Cardiac muscle cell (in vitro differentiated cells and primary cell): ENCODE results near the gene ENG. TPM values are rescaled to one million over a fixed set of nuclear protein-coding genes. Genes with fewer than 3 reads are reported as not detected.

Experiments used
- DNase-seq, 2 donors: peaks; one replicate each; pipeline versions ENCODE4 v3.0.0 to v3.0.0-alpha.2; 2010 to 2017; ENCODE audit warnings: low read depth in 1 of 2, low spot score in 1 of 2
- H3K27ac ChIP-seq: fragments of 200-600 bp; sonication (generic); 2 replicates; pipeline ENCODE4 v1.5.1; 2016
- H3K27me3 ChIP-seq: fragments of 200-600 bp; sonication (generic); 2 replicates; pipeline ENCODE4 v1.6.0; 2016; ENCODE audit warnings: control low read depth
- H3K36me3 ChIP-seq: fragments of 200-600 bp; sonication (generic); 2 replicates; pipeline ENCODE4 v1.5.1; 2016; ENCODE audit warnings: control low read depth
- H3K4me1 ChIP-seq: fragments of 200-600 bp; sonication (generic); 2 replicates; pipeline ENCODE4 v1.8.1; 2017; ENCODE audit warnings: low read depth, mild to moderate bottlenecking, mixed run types
- H3K4me3 ChIP-seq: fragments of 200-600 bp; sonication (generic); 2 replicates; pipeline ENCODE4 v1.5.1; 2016; ENCODE audit warnings: mild to moderate bottlenecking
- H3K9me3 ChIP-seq: fragments of 200-600 bp; sonication (generic); 2 replicates; pipeline ENCODE4 v1.5.1; 2017; ENCODE audit warnings: low read depth, mild to moderate bottlenecking, control low read depth
- polyA plus RNA-seq: library from polyadenylated mRNA; unstranded; fragments of >200 nt; fragmentation: Nextera tagmentation; extraction: Ambion mirVana; gene quantifications from 2 replicates; pipeline ENCODE4 v1.2.1, GENCODE V29; 2016
- total RNA-seq: library from RNA; depleted of rRNA; stranded (reverse); fragments of >200 nt; gene quantifications from 2 replicates; pipeline ENCODE4 v1.2.3, GENCODE V29; 2016
- TF ChIP-seq, protein P1 (sequence below): IDR thresholded peaks from 2 replicates; pipeline ENCODE4 v1.5.1; 2012; ENCODE audit warnings: low read depth, mild to moderate bottlenecking, low read length

ENG gene
- total and polyA plus RNA-seq, 2 experiments from 2014 or later = 12.6 to 15.8 TPM

- no peak for DNase-seq
- Histone ChIP-seq H3K9me3 (no peaks in the 10 kb centered on the region), H3K4me1 (peaks cover 11% of the 10 kb centered on the region), H3K27ac (peak overlapping the region; percentile 11), H3K36me3 (no peaks in the 10 kb centered on the region), H3K27me3 (no peaks in the 10 kb centered on the region), H3K4me3 (no peak overlapping the region)
- TF ChIP-seq, protein P1, sequence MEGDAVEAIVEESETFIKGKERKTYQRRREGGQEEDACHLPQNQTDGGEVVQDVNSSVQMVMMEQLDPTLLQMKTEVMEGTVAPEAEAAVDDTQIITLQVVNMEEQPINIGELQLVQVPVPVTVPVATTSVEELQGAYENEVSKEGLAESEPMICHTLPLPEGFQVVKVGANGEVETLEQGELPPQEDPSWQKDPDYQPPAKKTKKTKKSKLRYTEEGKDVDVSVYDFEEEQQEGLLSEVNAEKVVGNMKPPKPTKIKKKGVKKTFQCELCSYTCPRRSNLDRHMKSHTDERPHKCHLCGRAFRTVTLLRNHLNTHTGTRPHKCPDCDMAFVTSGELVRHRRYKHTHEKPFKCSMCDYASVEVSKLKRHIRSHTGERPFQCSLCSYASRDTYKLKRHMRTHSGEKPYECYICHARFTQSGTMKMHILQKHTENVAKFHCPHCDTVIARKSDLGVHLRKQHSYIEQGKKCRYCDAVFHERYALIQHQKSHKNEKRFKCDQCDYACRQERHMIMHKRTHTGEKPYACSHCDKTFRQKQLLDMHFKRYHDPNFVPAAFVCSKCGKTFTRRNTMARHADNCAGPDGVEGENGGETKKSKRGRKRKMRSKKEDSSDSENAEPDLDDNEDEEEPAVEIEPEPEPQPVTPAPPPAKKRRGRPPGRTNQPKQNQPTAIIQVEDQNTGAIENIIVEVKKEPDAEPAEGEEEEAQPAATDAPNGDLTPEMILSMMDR = no peak
Measured at GRCh38 chr9:127780126-127780885, 74.2 kb downstream of the ENG start.

- Histone ChIP-seq H3K36me3 (no peaks in the 10 kb centered on the region), H3K9me3 (no peaks in the 10 kb centered on the region), H3K4me1 (peaks cover 11% of the 10 kb centered on the region), H3K27me3 (no peaks in the 10 kb centered on the region), H3K27ac (peak overlapping the region; percentile 64), H3K4me3 (no peak overlapping the region)
- TF ChIP-seq, protein P1 = no peak
- DNase-seq = peak in 1 of 2 donors; percentile 70
Measured at GRCh38 chr9:127779136-127779981, 75.1 kb downstream of the ENG start.

- DNase-seq = peak; percentile 61 to 66
- TF ChIP-seq, protein P1 = no peak
- Histone ChIP-seq H3K9me3 (no peaks in the 10 kb centered on the region), H3K36me3 (no peaks in the 10 kb centered on the region), H3K27ac (peak within 1 kb of the TSS; percentile 64), H3K27me3 (no peaks in the 10 kb centered on the region), H3K4me1 (peaks cover 11% of the 10 kb centered on the region), H3K4me3 (no peak within 1 kb of the TSS)
Measured at GRCh38 chr9:127778280-127779135, 76.0 kb downstream of the ENG start, which contains the start of gene SH2D3C. SH2D3C (minus strand) TSS chr9:127778666; CDS start chr9:127778627, 39 bp downstream.

- Histone ChIP-seq H3K36me3 (no peaks in the 10 kb centered on the region), H3K27ac (no peak overlapping the region), H3K4me1 (peaks cover 11% of the 10 kb centered on the region), H3K4me3 (no peak overlapping the region), H3K9me3 (no peaks in the 10 kb centered on the region), H3K27me3 (no peaks in the 10 kb centered on the region)
- no peak for DNase-seq
- TF ChIP-seq, protein P1 = no peak
Measured at GRCh38 chr9:127777368-127777980, 77.0 kb downstream of the ENG start.

- TF ChIP-seq, protein P1 = no peak
- no peak for DNase-seq
- no peaks in the 10 kb centered on the region for H3K27me3 ChIP-seq
- no peak overlapping the region for H3K27ac ChIP-seq
- H3K36me3 ChIP-seq = no peaks in the 10 kb centered on the region
- no peaks in the 10 kb centered on the region for H3K9me3 ChIP-seq
- H3K4me1 ChIP-seq = peaks cover 11% of the 10 kb centered on the region
- H3K4me3 ChIP-seq = no peak overlapping the region
Measured at GRCh38 chr9:127776924-127777289, 77.6 kb downstream of the ENG start.
